SK-MEL-5 (cell line): ENCODE measurements around the gene MRPL3. TPM values are rescaled to one million over a fixed set of nuclear protein-coding genes. Genes with fewer than 3 reads are reported as not detected.
"Not testable (repeated sequence)": the region's sequence is repeated elsewhere in the genome, so short reads cannot be mapped to it uniquely, and the experiment has no call there.

ENCODE experiments used
- DNase-seq: peaks from one replicate; pipeline ENCODE4 v3.0.0-alpha.2; 2016; ENCODE audit warnings: low read depth, low spot score
- in situ Hi-C: cut with HindIII; loops from 2 replicates; pipeline ENCODE4 v1.10.0; 2016; ENCODE audit warnings: low sequenced_read_pairs, high pct_unique_total_duplicates, low pct_unique_long_range_greater_than_20kb
- total RNA-seq: library from RNA; depleted of rRNA; stranded (reverse); fragments of >200 nt; shearing (Covaris generic); gene quantifications from 2 replicates; pipeline ENCODE4 v1.2.3, GENCODE V29; 2014

Gene MRPL3
- total RNA-seq, 1 experiment from 2014 or later, result 246 TPM

DNA sequence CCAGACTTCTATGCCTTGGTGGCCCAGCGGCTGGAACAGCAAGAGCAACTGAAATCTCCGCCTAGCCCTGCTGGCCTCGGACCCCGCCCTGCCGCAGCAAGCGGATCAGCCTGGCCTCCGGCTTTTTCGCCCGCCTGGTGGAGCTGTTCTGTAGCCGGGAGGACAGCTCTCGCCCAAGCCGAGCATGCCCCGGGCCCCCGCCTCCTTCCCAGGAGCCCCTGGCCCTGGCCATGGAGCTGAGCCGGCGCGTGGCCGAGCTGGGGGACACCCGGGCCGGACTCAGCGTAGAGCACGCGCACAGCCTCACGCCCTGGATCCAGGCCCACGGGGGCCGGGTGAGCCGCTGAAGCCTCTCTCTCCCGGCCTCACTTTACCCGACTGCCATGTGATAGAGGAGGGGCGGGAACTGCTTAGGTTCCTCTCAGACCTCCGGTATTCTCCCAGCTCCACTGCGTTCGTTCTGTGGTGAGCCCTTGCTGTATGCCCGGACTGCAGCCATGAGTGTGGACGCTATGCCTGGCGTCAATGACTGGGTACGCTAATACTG, 24.1 kb upstream of the MRPL3 start:
- in situ Hi-C loops, result no loop called here
- peak; percentile 54 for DNase-seq

DNA sequence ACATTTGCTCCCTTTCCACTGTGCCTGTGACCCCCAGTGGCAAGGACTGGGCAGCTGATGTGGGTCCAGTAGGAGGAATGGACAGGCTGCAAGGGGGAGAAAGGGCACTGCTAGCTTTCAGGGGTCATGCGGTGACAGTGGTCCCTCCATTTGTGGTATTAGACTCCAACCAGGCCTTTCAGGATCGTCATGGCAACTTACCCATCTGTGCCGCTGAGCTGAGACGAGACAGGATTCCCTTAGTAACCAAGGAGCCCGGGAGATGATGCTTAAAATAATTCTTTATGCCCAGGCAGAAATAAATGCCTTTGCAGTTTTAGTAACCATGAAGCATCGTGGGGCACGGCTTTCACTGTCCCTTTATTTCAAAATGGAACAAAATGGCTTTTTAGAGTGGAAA, 15.9 kb upstream of the MRPL3 start:
- no peak for DNase-seq
- in situ Hi-C loops, result no loop called here

DNA sequence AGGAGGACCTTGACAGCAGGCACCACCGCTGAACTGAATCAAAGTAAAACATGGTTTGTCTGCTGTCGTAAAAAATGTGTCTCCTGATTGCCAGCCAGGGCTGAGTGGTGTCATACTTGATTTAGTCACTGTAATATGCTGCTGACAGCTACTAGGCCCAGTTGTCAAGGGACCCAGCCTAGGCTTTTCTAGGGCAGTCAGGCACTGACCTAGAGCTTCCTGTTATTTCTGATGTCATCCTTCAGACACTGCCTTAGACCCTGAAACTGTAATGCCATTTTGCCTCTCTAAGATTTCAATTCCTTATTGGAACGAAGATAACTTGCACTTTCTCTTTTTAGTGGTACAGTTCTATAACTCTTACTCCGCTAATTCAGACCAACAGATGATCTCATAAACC, 2.6 kb upstream of the MRPL3 start:
- in situ Hi-C loops, result no loop called here
- no peak for DNase-seq

DNA sequence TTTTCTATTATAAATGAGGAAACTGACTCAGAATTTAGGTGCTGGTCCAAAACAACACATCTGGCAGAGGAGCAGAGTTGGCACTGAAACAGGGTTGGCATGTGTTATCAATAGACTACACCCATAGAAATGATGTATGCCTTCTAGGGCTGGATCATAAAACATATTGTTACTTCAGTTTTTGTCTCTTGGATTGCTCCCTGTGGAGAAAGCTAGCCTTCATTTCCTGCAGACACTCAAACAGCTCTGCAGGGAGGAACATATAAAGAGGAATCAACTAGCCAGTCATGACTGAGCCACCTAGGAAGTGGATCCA, 507 bp upstream of the MRPL3 start:
- in situ Hi-C loops, result no loop called here
- no peak for DNase-seq

DNA sequence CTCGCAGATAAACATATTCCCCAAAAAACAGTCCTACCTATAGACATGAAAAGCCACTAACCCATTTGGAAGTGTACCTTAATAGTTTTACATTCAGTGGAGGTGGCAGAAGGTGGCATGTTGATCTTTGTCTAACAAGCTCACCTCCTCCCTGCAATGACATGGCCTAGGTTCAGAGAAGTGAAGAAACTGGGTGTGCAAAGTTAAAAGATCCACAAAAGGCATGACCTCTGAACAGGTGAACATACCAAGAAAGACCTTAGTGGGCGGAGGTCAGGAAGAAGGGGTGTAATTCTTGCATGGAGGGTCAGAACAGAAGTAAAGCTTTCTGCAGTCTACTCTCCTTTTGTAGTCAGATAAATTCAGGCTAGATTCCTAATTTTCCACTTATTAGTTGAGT, 822 bp downstream of the MRPL3 start:
- in situ Hi-C loops, result no loop called here
- DNase-seq, result no peak

DNA sequence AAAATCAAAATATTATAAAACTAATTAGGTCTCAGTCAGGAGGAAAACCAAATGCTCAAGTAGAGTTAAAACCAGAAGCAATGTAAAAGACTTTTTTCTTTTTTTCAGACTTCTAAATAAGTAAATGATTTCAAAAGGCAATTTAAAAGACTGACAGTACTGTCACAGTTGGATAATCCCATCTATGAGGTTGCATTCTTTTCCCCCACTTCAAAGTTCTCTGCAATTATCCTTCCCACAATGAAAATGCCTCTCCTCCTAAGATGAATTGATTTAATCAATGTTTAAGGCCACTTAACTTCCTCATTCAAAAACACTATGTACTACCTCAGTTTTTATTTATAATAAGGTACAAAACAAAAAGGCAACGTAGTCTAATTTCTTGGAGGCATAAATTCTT, 8.1 kb downstream of the MRPL3 start:
- DNase-seq, result no peak
- in situ Hi-C loops, result no loop called here

DNA sequence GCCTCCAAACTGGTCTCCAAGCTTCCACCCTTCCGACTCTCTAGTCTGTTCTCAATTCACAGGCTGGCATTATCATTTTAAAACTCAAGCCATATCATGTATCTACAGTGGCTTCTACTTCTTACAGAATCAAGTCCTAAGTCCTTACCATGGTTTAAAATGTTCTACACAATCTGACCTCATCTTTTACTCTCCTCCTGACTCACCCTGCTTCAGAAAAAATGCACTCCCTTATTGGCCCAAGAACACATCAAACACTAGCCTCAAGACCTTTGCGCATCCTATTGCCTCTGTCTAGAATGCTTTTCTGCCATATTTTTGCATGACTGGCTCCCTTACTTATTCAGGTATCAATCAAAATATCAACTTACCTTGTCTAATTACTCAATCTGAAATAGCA, 11.0 kb downstream of the MRPL3 start:
- no peak for DNase-seq
- in situ Hi-C loops, result no loop called here

DNA sequence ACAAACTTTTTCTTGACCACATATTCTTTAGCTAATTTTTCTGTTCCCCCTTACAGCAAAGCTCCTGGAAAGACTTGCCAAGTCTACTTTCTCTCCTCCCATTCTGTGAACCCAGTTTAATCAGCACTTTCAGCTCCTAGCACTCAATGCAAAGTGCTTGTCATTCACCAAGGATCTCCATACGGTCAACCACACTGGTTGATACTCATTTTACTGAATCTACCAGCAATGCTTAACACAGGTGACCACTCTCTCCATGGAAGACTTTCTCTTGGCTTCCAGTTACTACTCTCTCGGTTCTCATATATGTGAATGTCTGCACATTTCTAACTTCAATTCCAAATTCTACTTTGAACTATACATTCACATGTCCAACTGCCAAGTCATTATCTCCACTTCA, 11.7 kb downstream of the MRPL3 start:
- no peak for DNase-seq
- in situ Hi-C loops, result no loop called here

DNA sequence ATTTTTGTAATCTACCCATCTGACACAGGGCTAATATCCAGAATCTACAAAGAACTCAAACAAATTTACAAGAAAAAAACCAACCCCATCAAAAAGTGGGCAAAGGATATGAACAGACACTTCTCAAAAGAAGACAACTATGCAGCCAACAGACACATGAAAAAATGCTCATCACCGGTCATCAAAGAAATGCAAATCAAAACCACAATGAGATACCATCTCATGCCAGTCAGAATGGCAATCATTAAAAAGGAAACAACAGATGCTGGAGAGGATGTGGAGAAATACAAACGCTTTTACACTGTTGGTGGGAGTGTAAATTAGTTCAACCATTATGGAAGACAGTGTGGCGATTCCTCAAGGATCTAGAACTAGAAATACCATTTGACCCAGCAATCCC, 16.2 kb downstream of the MRPL3 start:
- in situ Hi-C loops, DNase-seq: not testable (repeated sequence)

DNA sequence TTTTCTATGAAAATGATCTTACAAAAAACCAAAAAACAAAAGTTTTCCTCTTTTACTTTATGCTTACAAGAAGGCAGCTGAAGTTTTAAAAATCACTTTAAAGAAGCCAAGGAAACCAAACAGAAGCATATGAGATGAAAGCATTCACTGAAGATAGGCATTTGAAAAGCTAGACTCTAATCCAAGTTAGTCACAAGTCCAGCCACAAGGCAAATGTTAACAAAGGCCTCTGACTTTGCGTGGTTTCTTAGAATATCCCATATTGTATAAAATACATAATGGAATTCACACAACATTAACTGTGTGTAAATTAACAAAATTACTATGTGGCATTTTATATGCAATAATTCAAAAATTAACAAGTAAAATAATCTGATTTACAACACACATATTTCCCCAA, 17.7 kb downstream of the MRPL3 start:
- in situ Hi-C loops, result no loop called here
- DNase-seq, result peak; percentile 60

DNA sequence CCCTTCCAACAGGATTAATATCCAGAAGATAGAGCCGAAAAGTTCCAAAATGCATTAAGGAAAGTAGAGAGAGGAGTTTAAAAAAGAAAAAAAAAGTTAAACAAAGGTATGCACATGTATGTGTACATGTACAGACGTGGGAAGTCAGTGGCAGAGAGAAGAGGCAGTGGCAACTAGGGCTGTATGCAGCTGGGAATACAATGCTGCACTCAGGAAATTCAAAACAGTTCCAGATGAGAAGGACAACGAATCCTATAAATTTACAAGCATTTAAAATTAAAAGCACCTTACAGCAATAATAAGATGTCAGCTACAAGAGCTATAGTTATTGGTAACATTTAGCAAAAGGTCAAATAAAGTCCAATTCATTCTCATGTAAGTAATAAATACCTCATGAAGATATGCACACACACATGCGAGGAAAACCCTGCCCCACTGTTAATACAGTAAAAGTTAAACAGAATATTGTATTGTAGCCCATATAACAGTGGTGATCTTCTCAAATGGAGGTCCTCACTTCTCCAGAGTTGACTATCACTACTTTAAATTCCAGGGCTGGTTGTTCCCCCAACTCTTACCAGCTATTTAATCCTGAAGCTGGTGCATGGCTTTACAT, 18.2 kb downstream of the MRPL3 start:
- no peak for DNase-seq
- in situ Hi-C loops, result no loop called here

DNA sequence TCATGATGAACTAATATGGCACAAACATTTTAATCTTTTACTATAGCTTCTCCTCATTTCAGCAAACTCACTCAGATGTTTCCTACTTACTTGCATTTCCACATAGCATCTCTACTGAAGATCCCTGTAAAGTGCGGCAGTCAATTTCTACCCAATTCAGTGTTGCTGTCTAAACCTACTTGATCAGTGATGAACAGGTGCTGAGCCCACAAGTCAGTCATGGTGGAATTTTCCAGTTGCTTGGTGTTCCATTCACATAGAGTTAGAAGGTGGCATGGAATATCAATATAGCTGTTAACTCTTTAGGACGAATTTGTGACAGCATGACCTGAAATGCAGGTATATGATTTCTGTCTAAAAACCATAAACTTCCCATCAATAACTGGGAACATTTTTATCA, 22.7 kb downstream of the MRPL3 start:
- in situ Hi-C loops, result no loop called here
- DNase-seq, result no peak

DNA sequence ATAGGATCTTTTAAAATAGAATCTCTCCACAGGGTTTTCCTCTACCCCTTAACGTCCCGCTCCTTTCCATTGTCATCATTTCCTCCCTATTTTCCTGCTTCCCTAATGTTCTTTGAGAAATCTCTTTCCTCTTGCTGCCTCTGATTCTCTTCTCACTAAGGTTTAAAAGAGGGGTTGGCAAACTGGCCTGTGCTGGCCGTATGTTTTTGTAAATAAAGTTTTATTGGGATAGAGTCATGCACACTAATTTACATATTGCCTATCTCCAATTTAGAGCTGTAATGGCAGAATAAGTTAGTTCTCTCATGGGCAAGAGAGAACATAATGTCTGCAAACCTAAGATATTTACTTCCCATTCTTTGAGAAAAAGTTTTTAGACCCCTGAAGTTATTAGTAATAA, 25.0 kb downstream of the MRPL3 start:
- DNase-seq, result no peak
- in situ Hi-C loops, result no loop called here

DNA sequence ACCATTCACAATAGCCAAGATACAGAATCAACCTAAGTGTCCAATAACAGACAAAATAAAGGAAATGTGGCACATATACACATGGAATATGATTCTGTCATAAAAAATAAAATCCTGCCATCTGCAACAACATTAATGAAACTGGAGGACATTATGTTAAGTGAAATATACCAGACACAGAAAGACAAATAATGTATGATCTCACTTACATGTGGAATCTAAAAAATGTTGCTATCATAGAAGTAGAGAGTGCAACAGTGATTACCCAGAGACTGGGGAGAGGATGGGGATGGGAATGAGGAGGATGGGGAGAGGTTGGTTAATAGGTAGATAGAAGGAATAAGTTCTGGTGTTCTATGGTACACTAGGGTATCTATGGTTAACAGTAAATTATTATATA, 28.7 kb downstream of the MRPL3 start:
- DNase-seq, result no peak
- in situ Hi-C loops, result no loop called here

DNA sequence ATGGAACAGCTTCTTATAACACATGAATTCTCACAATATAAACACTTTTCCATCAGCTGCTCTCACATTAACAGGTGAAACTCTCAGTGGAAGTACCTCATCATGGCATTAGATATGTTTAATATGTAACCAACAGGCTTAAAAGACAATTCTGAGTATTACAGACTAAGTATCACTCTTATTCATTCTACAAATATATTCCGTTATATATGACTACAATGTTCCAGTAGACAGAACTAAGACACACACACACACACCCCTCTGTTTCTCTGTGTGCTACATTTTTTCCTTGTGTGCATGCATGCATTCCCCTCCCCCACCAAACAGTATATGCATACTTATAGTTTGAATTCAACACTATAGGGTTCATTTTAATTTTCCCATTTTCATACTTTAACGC, 32.4 kb downstream of the MRPL3 start:
- in situ Hi-C loops, result no loop called here
- no peak for DNase-seq

DNA sequence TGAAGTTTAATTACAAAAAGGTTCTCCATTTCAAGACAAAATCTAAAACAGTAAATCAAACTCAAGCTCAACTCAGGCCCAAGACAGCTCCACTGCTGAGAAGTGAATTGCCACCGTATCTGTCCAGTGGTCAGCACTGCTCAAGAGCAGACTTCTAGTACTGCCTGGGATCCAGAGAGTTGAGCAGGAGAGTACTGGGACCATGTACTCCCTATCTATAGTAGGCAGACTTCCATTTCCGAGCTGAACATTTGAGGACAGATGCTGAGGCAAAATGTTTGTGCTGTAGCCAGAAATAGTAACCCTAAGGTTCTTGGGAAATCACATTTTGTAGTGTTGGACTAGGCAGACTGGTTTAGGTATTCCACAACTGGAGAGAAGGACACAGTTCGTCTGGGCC, 44.1 kb downstream of the MRPL3 start:
- in situ Hi-C loops, result no loop called here
- no peak for DNase-seq

DNA sequence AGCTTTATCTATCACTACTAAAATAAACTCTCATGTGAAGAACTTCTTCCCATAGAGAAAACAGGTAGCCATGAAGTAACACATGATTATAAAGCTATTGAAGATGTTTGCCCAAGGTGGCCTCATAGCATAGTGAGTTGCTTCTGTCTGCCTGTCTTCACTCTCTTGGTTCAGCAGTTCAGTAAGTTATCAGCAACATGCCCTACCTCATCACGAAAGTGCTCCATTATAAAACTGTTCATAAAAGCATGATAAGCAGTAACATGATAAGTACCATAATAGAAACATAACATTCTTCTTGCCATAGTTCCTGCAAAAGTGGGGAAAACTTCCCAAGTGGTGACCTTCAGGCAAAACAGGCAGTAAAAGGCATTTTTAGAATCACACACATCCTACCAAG, 45.6 kb downstream of the MRPL3 start:
- in situ Hi-C loops, result no loop called here
- DNase-seq, result no peak

DNA sequence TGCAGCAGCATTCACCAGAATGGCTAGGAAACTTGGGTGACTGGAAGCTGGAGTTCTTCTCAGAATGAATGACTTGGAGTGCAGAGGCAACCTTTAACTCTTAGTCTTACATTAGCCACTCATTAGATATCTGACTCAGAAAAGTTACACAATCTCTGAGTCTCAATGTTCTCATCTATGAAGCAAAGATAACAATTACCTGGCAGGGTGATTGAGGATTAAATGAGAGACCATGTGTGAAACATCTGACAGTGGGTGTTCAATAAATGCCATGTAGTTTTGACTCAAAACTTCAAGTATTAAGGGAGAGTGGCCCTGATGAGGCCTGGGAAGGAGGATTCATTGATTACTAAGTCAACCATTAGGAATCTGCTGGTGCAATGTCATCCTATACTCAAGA, 48.3 kb downstream of the MRPL3 start:
- in situ Hi-C loops, result no loop called here
- DNase-seq, result no peak

DNA sequence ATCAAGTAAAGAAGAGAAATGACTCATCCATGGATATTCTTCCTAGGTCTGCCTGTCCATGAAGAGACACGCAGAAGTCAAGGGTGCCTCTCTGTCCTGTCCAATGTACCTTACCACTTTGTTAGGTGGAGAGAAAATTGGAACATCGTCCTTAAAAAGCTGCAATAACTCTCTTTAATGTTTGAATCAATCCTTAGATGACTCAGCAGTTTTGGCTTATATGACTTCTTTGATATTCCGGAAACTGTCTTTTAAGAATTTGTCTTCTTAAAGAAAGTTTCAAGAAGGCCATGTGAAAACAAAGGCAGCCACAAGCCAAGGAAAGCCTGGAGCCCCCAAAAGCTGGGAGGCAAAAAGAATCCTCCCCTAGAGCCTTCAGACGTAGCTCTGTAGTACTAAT, 49.2 kb downstream of the MRPL3 start:
- in situ Hi-C loops, result no loop called here
- no peak for DNase-seq

DNA sequence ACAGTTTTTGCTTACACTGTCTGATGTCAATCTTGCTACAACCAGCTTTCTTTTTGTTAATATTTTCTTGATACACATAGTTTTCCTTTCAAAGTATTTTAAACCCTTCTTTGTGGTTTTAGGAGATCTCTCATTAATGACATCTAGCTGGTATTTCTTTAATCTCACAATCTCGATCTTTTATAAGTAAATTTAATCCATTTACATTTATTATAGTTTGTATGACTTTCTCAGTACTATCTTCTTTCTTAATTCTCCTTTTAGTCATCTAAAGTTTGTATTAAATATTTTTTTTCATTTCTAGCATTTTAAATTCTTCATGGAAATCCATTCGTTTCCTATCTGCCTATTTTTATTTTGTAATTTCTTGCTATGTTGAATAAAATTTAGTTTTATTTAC, 55.4 kb downstream of the MRPL3 start:
- no peak for DNase-seq
- in situ Hi-C loops, result no loop called here
